Parathyroid adenoma (tissue), 2 donors: Measurements from ENCODE around the gene POU2AF3.

ENCODE experiments used
- H2AFZ ChIP-seq: fragments of 300-600 bp; sonication (generic); one replicate; pipeline ENCODE4 v1.7.0; 2017; ENCODE audit warnings: antibody characterized with exemption, mild to moderate bottlenecking
- H3K27ac ChIP-seq: fragments of 300-600 bp; sonication (generic); one replicate; pipeline ENCODE4 v1.7.0; 2017
- H3K27me3 ChIP-seq: fragments of 300-600 bp; sonication (generic); one replicate; pipeline ENCODE4 v1.7.0; 2017; ENCODE audit warnings: low read length; ENCODE audit not compliant: control insufficient read depth, insufficient read depth
- H3K36me3 ChIP-seq: fragments of 300-600 bp; sonication (generic); one replicate; pipeline ENCODE4 v1.7.0; 2017; ENCODE audit warnings: low read length; ENCODE audit not compliant: control insufficient read depth, insufficient read depth
- H3K4me1 ChIP-seq: fragments of 300-600 bp; sonication (generic); one replicate; pipeline ENCODE4 v1.7.0; 2017; ENCODE audit warnings: control low read depth
- H3K4me2 ChIP-seq: fragments of 300-600 bp; sonication (generic); one replicate; pipeline ENCODE4 v1.7.0; 2017; ENCODE audit warnings: low read length
- H3K4me3 ChIP-seq: fragments of 300-600 bp; sonication (generic); one replicate; pipeline ENCODE4 v1.7.0; 2017; ENCODE audit warnings: low read depth, low read length
- H3K79me2 ChIP-seq: fragments of 300-600 bp; sonication (generic); one replicate; pipeline ENCODE4 v1.7.0; 2017; ENCODE audit warnings: control low read depth
- H3K9ac ChIP-seq: fragments of 300-600 bp; sonication (generic); one replicate; pipeline ENCODE4 v1.7.0; 2017; ENCODE audit warnings: mild to moderate bottlenecking
- H3K9me3 ChIP-seq: fragments of 300-600 bp; sonication (generic); one replicate; pipeline ENCODE4 v1.7.0; 2017; ENCODE audit warnings: low read length; ENCODE audit not compliant: control insufficient read depth
- CTCF ChIP-seq: fragments of 300-600 bp; sonication (generic); IDR thresholded peaks from one replicate; pipeline ENCODE4 v1.7.0; 2017; ENCODE audit warnings: antibody characterized with exemption, mild to moderate bottlenecking
- donor health status: primary hyperparathyroidism.

The POU2AF3 gene

GRCh38 chr11:111357150-111358037 is 59.0 kb downstream of the POU2AF3 start:
- H3K4me1 ChIP-seq, result no peaks in the 10 kb centered on the region
- no peak overlapping the region for H3K27ac ChIP-seq
- no peak for TF ChIP-seq CTCF
- no peak overlapping the region for H3K4me2 ChIP-seq
- H3K36me3 ChIP-seq, result no peaks in the 10 kb centered on the region
- H3K9ac ChIP-seq, result no peak overlapping the region
- no peaks in the 10 kb centered on the region for H3K9me3 ChIP-seq
- H3K79me2 ChIP-seq, result no peaks in the 10 kb centered on the region
- H3K27me3 ChIP-seq, result no peaks in the 10 kb centered on the region
- no peak overlapping the region for H2AFZ ChIP-seq
- no peak overlapping the region for H3K4me3 ChIP-seq
